H9 (cell line): Measurements from ENCODE around the gene MRPL41. TPM values are rescaled to one million over a fixed set of nuclear protein-coding genes. Genes with fewer than 3 reads are reported as not detected.

Experiments
- DNase-seq: peaks from one replicate; pipeline ENCODE4 v3.0.0-alpha.2; 2017
- H2AFZ ChIP-seq: one replicate; pipeline ENCODE4 v1.6.1; 2013; ENCODE audit warnings: mild to moderate bottlenecking, low read length, control low read depth, moderate library complexity
- H2AK5ac ChIP-seq: 2 replicates; pipeline ENCODE4 v1.6.1; 2013; ENCODE audit warnings: low read length, control low read depth, mixed read lengths; ENCODE audit not compliant: insufficient read length
- H2BK120ac ChIP-seq: one replicate; pipeline ENCODE4 v1.6.1; 2013; ENCODE audit warnings: low read depth, mild to moderate bottlenecking, low read length, control low read depth, inconsistent platforms; ENCODE audit not compliant: poor library complexity, severe bottlenecking
- H2BK12ac ChIP-seq: 2 replicates; pipeline ENCODE4 v1.6.1; 2013; ENCODE audit warnings: low read length, control low read depth, mixed read lengths, low read depth; ENCODE audit not compliant: insufficient read length
- H2BK15ac ChIP-seq: 2 replicates; pipeline ENCODE4 v1.6.1; 2013; ENCODE audit warnings: low read depth, low read length, control low read depth
- H2BK20ac ChIP-seq: one replicate; pipeline ENCODE4 v1.6.1; 2013; ENCODE audit warnings: low read depth, mild to moderate bottlenecking, low read length, control low read depth, inconsistent platforms; ENCODE audit not compliant: poor library complexity, severe bottlenecking
- H2BK5ac ChIP-seq: 2 replicates; pipeline ENCODE4 v1.6.1; 2013; ENCODE audit warnings: low read length, control low read depth, mixed read lengths; ENCODE audit not compliant: insufficient read length
- H3K14ac ChIP-seq: 2 replicates; pipeline ENCODE4 v1.6.1; 2013; ENCODE audit warnings: low read length, control low read depth; ENCODE audit not compliant: insufficient read depth
- H3K18ac ChIP-seq: 2 replicates; pipeline ENCODE4 v1.6.1; 2013; ENCODE audit warnings: low read depth, mild to moderate bottlenecking, mixed read lengths, low read length, control low read depth; ENCODE audit not compliant: insufficient read length
- H3K23ac ChIP-seq: 2 replicates; pipeline ENCODE4 v1.6.1; 2013; ENCODE audit warnings: low read length, control low read depth, mixed read lengths, low read depth; ENCODE audit not compliant: insufficient read length
- H3K23me2 ChIP-seq: 2 replicates; pipeline ENCODE4 v1.6.1; 2013; ENCODE audit warnings: low read depth, mild to moderate bottlenecking, mixed read lengths, low read length, control low read depth; ENCODE audit not compliant: insufficient read length, poor library complexity, severe bottlenecking
- H3K27ac ChIP-seq: 2 replicates; pipeline ENCODE4 v1.5.1; 2013; ENCODE audit warnings: low read length, control low read depth, mixed read lengths, low read depth; ENCODE audit not compliant: insufficient read length
- H3K27me3 ChIP-seq: 2 replicates; pipeline ENCODE4 v1.6.1; 2013; ENCODE audit warnings: low read length, control low read depth, inconsistent platforms; ENCODE audit not compliant: insufficient read depth
- H3K4ac ChIP-seq: 2 replicates; pipeline ENCODE4 v1.6.1; 2013; ENCODE audit warnings: low read depth, mild to moderate bottlenecking, control low read depth, inconsistent platforms, low read length, moderate library complexity
- H3K4me1 ChIP-seq: 2 replicates; pipeline ENCODE4 v1.6.1; 2013; ENCODE audit warnings: low read length, control low read depth, inconsistent platforms; ENCODE audit not compliant: insufficient read depth
- H3K4me2 ChIP-seq: 2 replicates; pipeline ENCODE4 v1.6.1; 2013; ENCODE audit warnings: low read length, control low read depth, mixed read lengths; ENCODE audit not compliant: insufficient read length, insufficient read depth
- H3K56ac ChIP-seq: 2 replicates; pipeline ENCODE4 v1.6.1; 2013; ENCODE audit warnings: low read depth, mild to moderate bottlenecking, mixed read lengths, low read length, control low read depth; ENCODE audit not compliant: insufficient read length
- H3K79me1 ChIP-seq: 2 replicates; pipeline ENCODE4 v1.6.1; 2013; ENCODE audit warnings: low read depth, mild to moderate bottlenecking, moderate library complexity, low read length, control low read depth, inconsistent platforms; ENCODE audit not compliant: insufficient read depth, poor library complexity, severe bottlenecking
- H3K79me2 ChIP-seq: 2 replicates; pipeline ENCODE4 v1.6.1; 2013; ENCODE audit warnings: low read length, control low read depth, inconsistent platforms; ENCODE audit not compliant: insufficient read depth
- H3K9ac ChIP-seq: 2 replicates; pipeline ENCODE4 v1.6.1; 2013; ENCODE audit warnings: low read length, control low read depth, mixed read lengths; ENCODE audit not compliant: insufficient read length; ENCODE audit errors: extremely low read depth
- H3K9me3 ChIP-seq: one replicate; pipeline ENCODE4 v1.6.1; 2013; ENCODE audit warnings: low read depth, low read length, inconsistent platforms; ENCODE audit not compliant: control insufficient read depth
- H3T11ph ChIP-seq: one replicate; pipeline ENCODE4 v1.6.1; 2013; ENCODE audit warnings: mild to moderate bottlenecking, low read length, control low read depth, inconsistent platforms
- H4K20me1 ChIP-seq: one replicate; pipeline ENCODE4 v1.6.1; 2013; ENCODE audit not compliant: control insufficient read depth, insufficient read length, insufficient read depth
- H4K5ac ChIP-seq: 2 replicates; pipeline ENCODE4 v1.6.1; 2013; ENCODE audit warnings: low read depth, mild to moderate bottlenecking, mixed read lengths, low read length, control low read depth; ENCODE audit not compliant: insufficient read length
- H4K8ac ChIP-seq: replicated peaks from 2 replicates; pipeline ENCODE4 v1.6.1; 2013; ENCODE audit warnings: low read length, control low read depth, mixed read lengths, low read depth; ENCODE audit not compliant: insufficient read length
- H4K91ac ChIP-seq: 2 replicates; pipeline ENCODE4 v1.6.1; 2013; ENCODE audit warnings: low read depth, mild to moderate bottlenecking, moderate library complexity, mixed read lengths, low read length, control low read depth; ENCODE audit not compliant: insufficient read length
- H3K27ac Mint-ChIP-seq, 3 experiments: 2 replicates in 2 of 3; 3 replicates in 1 of 3; pipeline ENCODE4 v1.8.0; 2020 to 2021; ENCODE audit warnings: mixed read lengths in 3 of 3, mild to moderate bottlenecking in 1 of 3, moderate library complexity in 1 of 3
- H3K27me3 Mint-ChIP-seq: 2 replicates; pipeline ENCODE4 v1.8.0; 2021; ENCODE audit warnings: low read depth, mild to moderate bottlenecking, moderate library complexity, mixed read lengths
- H3K36me3 Mint-ChIP-seq, 3 experiments: 2 replicates in 2 of 3; 3 replicates in 1 of 3; pipeline ENCODE4 v1.8.0; 2020 to 2021; ENCODE audit warnings: low read depth in 3 of 3, mixed read lengths in 3 of 3; ENCODE audit not compliant: insufficient read depth in 1 of 3
- H3K4me1 Mint-ChIP-seq, 2 experiments: 2 replicates each; pipeline ENCODE4 v1.8.0; 2020; ENCODE audit warnings: mixed read lengths in 2 of 2
- H3K4me3 Mint-ChIP-seq, 2 experiments: 2 replicates in 1 of 2; 3 replicates in 1 of 2; pipeline ENCODE4 v1.8.0; 2020 to 2021; ENCODE audit warnings: mild to moderate bottlenecking in 2 of 2, mixed read lengths in 2 of 2, moderate library complexity in 1 of 2
- H3K9me3 Mint-ChIP-seq, 2 experiments: 2 replicates in 1 of 2; 3 replicates in 1 of 2; pipeline ENCODE4 v1.8.0; 2020; ENCODE audit warnings: mild to moderate bottlenecking in 2 of 2, mixed read lengths in 2 of 2, moderate library complexity in 1 of 2
- CTCF ChIP-seq: fragments of 200-600 bp; sonication (generic); conservative IDR thresholded peaks from 3 replicates; pipeline ENCODE4 v1.8.0; 2021; ENCODE audit warnings: antibody characterized with exemption, mild to moderate bottlenecking
- WGBS: extraction: QIAGEN DNeasy Blood & Tissue Kit; methylation state at CpG from one replicate; pipeline ENCODE4 v1.1.7; 2013; ENCODE audit warnings: missing lambda C conversion rate, low lambda C conversion rate, mixed read lengths; ENCODE audit not compliant: insufficient read length; ENCODE audit errors: extremely low coverage; 5-methylcytosine and 5-hydroxymethylcytosine counted together
- total RNA-seq: library from RNA; stranded (reverse); gene quantifications from 2 replicates; pipeline ENCODE4 v1.2.1, GENCODE V29; 2021

The MRPL41 gene
- total RNA-seq, 1 experiment from 2014 or later: 52.2 TPM

- Histone ChIP-seq H3K14ac (no peak overlapping the region), H3T11ph (no peak overlapping the region), H2BK15ac (no peak overlapping the region), H2AFZ (no peak overlapping the region), H4K91ac (no peak overlapping the region), H3K56ac (no peak overlapping the region), H2BK120ac (no peak overlapping the region), H3K9me3 (no peaks in the 10 kb centered on the region), H3K23me2 (no peaks in the 10 kb centered on the region), H3K4ac (no peak overlapping the region), H2BK5ac (no peak overlapping the region), H3K9ac (no peak overlapping the region), H4K8ac (no peak overlapping the region), H2BK12ac (no peak overlapping the region), H3K4me1 (no peaks in the 10 kb centered on the region), H4K20me1 (no peaks in the 10 kb centered on the region), H2AK5ac (no peak overlapping the region), H3K27ac (no peak overlapping the region), H3K79me1 (no peaks in the 10 kb centered on the region), H3K27me3 (no peaks in the 10 kb centered on the region), H3K18ac (no peak overlapping the region), H2BK20ac (no peak overlapping the region), H3K4me2 (no peak overlapping the region), H4K5ac (no peak overlapping the region), H3K79me2 (no peaks in the 10 kb centered on the region), H3K23ac (no peak overlapping the region)
- H3K4me1 Mint-ChIP-seq: no peaks in the 10 kb centered on the region
- H3K36me3 Mint-ChIP-seq: peaks cover 4 to 16% (median 16%) of the 10 kb centered on the region in 3 experiments
- DNase-seq: no peak
- no peak for TF ChIP-seq CTCF
- H3K27ac Mint-ChIP-seq: no peak overlapping the region; a peak in 1 of 7 replicates
- peaks cover 31 to 79% of the 10 kb centered on the region in 2 experiments for H3K9me3 Mint-ChIP-seq
- no CpG with 5 or more reads among the region's 15 CpGs for WGBS
- peaks cover 26% of the 10 kb centered on the region for H3K27me3 Mint-ChIP-seq
- no peak overlapping the region for H3K4me3 Mint-ChIP-seq
These were observed 45.4 kb upstream of the MRPL41 start for GRCh38 chr9:137506274-137506673.
